HL-60 (cell line): ENCODE data around the gene SSTR5.

Source experiments
- DNase-seq, 2 experiments: peaks; one replicate each; pipeline ENCODE4 v3.0.0-alpha.2; 2010 to 2020; ENCODE audit warnings: low read depth in 1 of 2, low spot score in 1 of 2
- H3K27ac ChIP-seq: fragments of 250-450 bp; sonication (Bioruptor Pico); replicated peaks from 2 replicates; pipeline ENCODE4 v1.5.1; 2020; ENCODE audit warnings: mild to moderate bottlenecking, moderate library complexity
- H3K27me3 ChIP-seq: fragments of 250-450 bp; sonication (Bioruptor Pico); 2 replicates; pipeline ENCODE4 v1.5.1; 2021; ENCODE audit warnings: mild to moderate bottlenecking, moderate library complexity; ENCODE audit not compliant: insufficient read depth, poor library complexity, severe bottlenecking
- H3K4me3 ChIP-seq: replicated peaks from 2 replicates; pipeline ENCODE4 v1.5.1; 2011; ENCODE audit warnings: mild to moderate bottlenecking, control low read depth, low read length; ENCODE audit not compliant: insufficient read depth
- CTCF ChIP-seq: IDR thresholded peaks from one replicate; pipeline ENCODE4 v1.5.1; 2011; ENCODE audit warnings: low read length, control low read depth, inconsistent platforms; ENCODE audit not compliant: insufficient read depth
- GABPA ChIP-seq: IDR thresholded peaks from 2 replicates; pipeline ENCODE4 v1.6.1; 2012; ENCODE audit warnings: low read depth
- POLR2AphosphoS5 ChIP-seq: IDR thresholded peaks from 2 replicates; pipeline ENCODE4 v1.6.1; 2012; ENCODE audit warnings: low read depth
- REST ChIP-seq: IDR thresholded peaks from 2 replicates; pipeline ENCODE4 v1.6.1; 2012; ENCODE audit warnings: low read depth; ENCODE audit not compliant: insufficient replicate concordance
- SPI1 ChIP-seq: IDR thresholded peaks from 2 replicates; pipeline ENCODE4 v1.6.1; 2012; ENCODE audit warnings: low read depth, mild to moderate bottlenecking, borderline replicate concordance

SSTR5 gene

GRCh38 chr16:1122398-1122765, 49.8 kb downstream of the SSTR5 start:
- Histone ChIP-seq H3K27ac (no peak overlapping the region), H3K27me3 (peaks cover 7% of the 10 kb centered on the region), H3K4me3 (no peak overlapping the region)
- DNase-seq, result no peak
- no peak for TF ChIP-seq SPI1
- TF ChIP-seq CTCF, result no peak
- no peak for TF ChIP-seq GABPA
- TF ChIP-seq REST, result no peak
- no peak for TF ChIP-seq POLR2AphosphoS5

GRCh38 chr16:1123525-1124230, 51.1 kb downstream of the SSTR5 start:
- peaks cover 7% of the 10 kb centered on the region for H3K27me3 ChIP-seq
- DNase-seq, result no peak
- H3K4me3 ChIP-seq, result no peak overlapping the region
- no peak overlapping the region for H3K27ac ChIP-seq
- TF ChIP-seq REST (no peak), SPI1 (no peak), POLR2AphosphoS5 (no peak), CTCF (no peak), GABPA (no peak)

GRCh38 chr16:1124291-1124690, 51.7 kb downstream of the SSTR5 start:
- DNase-seq, result no peak
- Histone ChIP-seq H3K27ac (no peak overlapping the region), H3K27me3 (peaks cover 7% of the 10 kb centered on the region), H3K4me3 (no peak overlapping the region)
- TF ChIP-seq REST (no peak), GABPA (no peak), SPI1 (no peak), POLR2AphosphoS5 (no peak), CTCF (no peak)
